ENCODE data around the gene TMEM238.
"Not testable (repeated sequence)": the region's sequence is repeated elsewhere in the genome, so short reads cannot be mapped to it uniquely, and the experiment has no call there.

Gene TMEM238

GRCh38 chr19:55418185-55418584 is 34.1 kb upstream of the TMEM238 start:
- Histone ChIP-seq H3K36me3 (ENCODE audit: control insufficient read depth in 2 of 2, insufficient read depth in 2 of 2, low read length in 2 of 2) (no peaks in the 10 kb centered on the region), H3K27me3 (ENCODE audit: control insufficient read depth in 1 of 2, insufficient read depth in 2 of 2, low read length in 2 of 2) (peaks cover 2 to 7% of the 10 kb centered on the region in 2 donors), H3K9me3 (ENCODE audit: control insufficient read depth in 2 of 2, low read length in 2 of 2) (no peaks in the 10 kb centered on the region), H3K27ac (ENCODE audit: low read length) (no peak overlapping the region), H3K4me3 (ENCODE audit: low read length in 2 of 2) (no peak overlapping the region), H3K9ac (ENCODE audit: low read length in 2 of 2) (no peak overlapping the region), H3K4me1 (ENCODE audit: control insufficient read depth, insufficient read depth, low read length) (no peaks in the 10 kb centered on the region)

GRCh38 chr19:55410168-55410567 is 26.1 kb upstream of the TMEM238 start:
- H3K27me3 ChIP-seq (ENCODE audit: control insufficient read depth in 1 of 2, insufficient read depth in 2 of 2, low read length in 2 of 2): no peaks in the 10 kb centered on the region
- H3K9me3 ChIP-seq (ENCODE audit: control insufficient read depth in 2 of 2, low read length in 2 of 2): no peaks in the 10 kb centered on the region
- H3K36me3 ChIP-seq (ENCODE audit: control insufficient read depth in 2 of 2, insufficient read depth in 2 of 2, low read length in 2 of 2): peaks cover 7% of the 10 kb centered on the region in 2 donors
- H3K4me3 ChIP-seq (ENCODE audit: low read length in 2 of 2): no peak overlapping the region
- no peak overlapping the region for H3K27ac ChIP-seq (ENCODE audit: low read length)
- peaks cover 22% of the 10 kb centered on the region for H3K4me1 ChIP-seq (ENCODE audit: control insufficient read depth, insufficient read depth, low read length)
- H3K9ac ChIP-seq (ENCODE audit: low read length in 2 of 2): no peak overlapping the region

GRCh38 chr19:55409179-55409578 is 25.1 kb upstream of the TMEM238 start:
- H3K9me3 ChIP-seq (ENCODE audit: control insufficient read depth in 2 of 2, low read length in 2 of 2); H3K27me3 ChIP-seq (ENCODE audit: control insufficient read depth in 1 of 2, insufficient read depth in 2 of 2, low read length in 2 of 2); H3K36me3 ChIP-seq (ENCODE audit: control insufficient read depth in 2 of 2, insufficient read depth in 2 of 2, low read length in 2 of 2); H3K9ac ChIP-seq (ENCODE audit: low read length in 2 of 2); H3K4me3 ChIP-seq (ENCODE audit: low read length in 2 of 2); H3K27ac ChIP-seq (ENCODE audit: low read length): not testable (repeated sequence)
- H3K4me1 ChIP-seq (ENCODE audit: control insufficient read depth, insufficient read depth, low read length): peaks cover 22% of the 10 kb centered on the region

GRCh38 chr19:55408533-55408872 is 24.4 kb upstream of the TMEM238 start:
- H3K9me3 ChIP-seq (ENCODE audit: control insufficient read depth in 2 of 2, low read length in 2 of 2): no peaks in the 10 kb centered on the region

GRCh38 chr19:55407800-55408532 is 23.9 kb upstream of the TMEM238 start:
- H3K4me3 ChIP-seq (ENCODE audit: low read length in 2 of 2): peak overlapping the region; percentile 81 to 93
- peak overlapping the region; percentile 99 for H3K27ac ChIP-seq (ENCODE audit: low read length)
- H3K36me3 ChIP-seq (ENCODE audit: control insufficient read depth in 2 of 2, insufficient read depth in 2 of 2, low read length in 2 of 2): peaks cover 12 to 16% of the 10 kb centered on the region in 2 donors
- no peaks in the 10 kb centered on the region for H3K9me3 ChIP-seq (ENCODE audit: control insufficient read depth in 2 of 2, low read length in 2 of 2)
- no peaks in the 10 kb centered on the region for H3K27me3 ChIP-seq (ENCODE audit: control insufficient read depth in 1 of 2, insufficient read depth in 2 of 2, low read length in 2 of 2)
- peaks cover 22% of the 10 kb centered on the region for H3K4me1 ChIP-seq (ENCODE audit: control insufficient read depth, insufficient read depth, low read length)
- peak overlapping the region; percentile 81 to 90 for H3K9ac ChIP-seq (ENCODE audit: low read length in 2 of 2)

More at GRCh38 chr19:55408533-55408872, 24.4 kb upstream of the TMEM238 start:
- H3K4me3 ChIP-seq (ENCODE audit: low read length in 2 of 2): peak overlapping the region; percentile 81 to 93
- H3K9ac ChIP-seq (ENCODE audit: low read length in 2 of 2): peak overlapping the region; percentile 79 to 90
- peak overlapping the region; percentile 99 for H3K27ac ChIP-seq (ENCODE audit: low read length)
- H3K4me1 ChIP-seq (ENCODE audit: control insufficient read depth, insufficient read depth, low read length): peaks cover 22% of the 10 kb centered on the region
- H3K36me3 ChIP-seq (ENCODE audit: control insufficient read depth in 2 of 2, insufficient read depth in 2 of 2, low read length in 2 of 2): peaks cover 7 to 12% of the 10 kb centered on the region in 2 donors
- no peaks in the 10 kb centered on the region for H3K27me3 ChIP-seq (ENCODE audit: control insufficient read depth in 1 of 2, insufficient read depth in 2 of 2, low read length in 2 of 2)

GRCh38 chr19:55407550-55407799 is 23.4 kb upstream of the TMEM238 start, which contains the start of gene UBE2S:
Gene UBE2S, minus strand, starts transcription at chr19:55407788. Its CDS starts 199 bp downstream, at chr19:55407589.
- H3K9me3 ChIP-seq (ENCODE audit: control insufficient read depth in 2 of 2, low read length in 2 of 2); H3K27me3 ChIP-seq (ENCODE audit: control insufficient read depth in 1 of 2, insufficient read depth in 2 of 2, low read length in 2 of 2): not testable (repeated sequence)
- Histone ChIP-seq H3K36me3 (ENCODE audit: control insufficient read depth in 2 of 2, insufficient read depth in 2 of 2, low read length in 2 of 2) (peaks cover 17 to 20% of the 10 kb centered on the region in 2 donors), H3K4me1 (ENCODE audit: control insufficient read depth, insufficient read depth, low read length) (peaks cover 22% of the 10 kb centered on the region), H3K27ac (ENCODE audit: low read length) (peak within 1 kb of the TSS; percentile 99), H3K4me3 (ENCODE audit: low read length in 2 of 2) (peak within 1 kb of the TSS; percentile 81 to 93), H3K9ac (ENCODE audit: low read length in 2 of 2) (peak within 1 kb of the TSS; percentile 81 to 90)

GRCh38 chr19:55406826-55407549 is 22.9 kb upstream of the TMEM238 start:
- Histone ChIP-seq H3K27ac (ENCODE audit: low read length) (peak overlapping the region; percentile 99), H3K9ac (ENCODE audit: low read length in 2 of 2) (peak overlapping the region; percentile 81 to 90), H3K36me3 (ENCODE audit: control insufficient read depth in 2 of 2, insufficient read depth in 2 of 2, low read length in 2 of 2) (peaks cover 22 to 25% of the 10 kb centered on the region in 2 donors), H3K27me3 (ENCODE audit: control insufficient read depth in 1 of 2, insufficient read depth in 2 of 2, low read length in 2 of 2) (no peaks in the 10 kb centered on the region), H3K4me3 (ENCODE audit: low read length in 2 of 2) (peak overlapping the region; percentile 73 to 81), H3K9me3 (ENCODE audit: control insufficient read depth in 2 of 2, low read length in 2 of 2) (no peaks in the 10 kb centered on the region), H3K4me1 (ENCODE audit: control insufficient read depth, insufficient read depth, low read length) (peaks cover 22% of the 10 kb centered on the region)

GRCh38 chr19:55406091-55406825 is 22.2 kb upstream of the TMEM238 start:
- Histone ChIP-seq H3K27ac (ENCODE audit: low read length) (no peak overlapping the region), H3K9me3 (ENCODE audit: control insufficient read depth in 2 of 2, low read length in 2 of 2) (no peaks in the 10 kb centered on the region)

GRCh38 chr19:55405638-55406037 is 21.5 kb upstream of the TMEM238 start:
- H3K4me1 ChIP-seq (ENCODE audit: control insufficient read depth, insufficient read depth, low read length): peaks cover 22% of the 10 kb centered on the region
- no peak overlapping the region for H3K4me3 ChIP-seq (ENCODE audit: low read length in 2 of 2)
- no peak overlapping the region for H3K9ac ChIP-seq (ENCODE audit: low read length in 2 of 2)
- H3K27me3 ChIP-seq (ENCODE audit: control insufficient read depth in 1 of 2, insufficient read depth in 2 of 2, low read length in 2 of 2): no peaks in the 10 kb centered on the region
- H3K27ac ChIP-seq (ENCODE audit: low read length): no peak overlapping the region
- no peaks in the 10 kb centered on the region for H3K9me3 ChIP-seq (ENCODE audit: control insufficient read depth in 2 of 2, low read length in 2 of 2)
- peaks cover 30% of the 10 kb centered on the region in 2 donors for H3K36me3 ChIP-seq (ENCODE audit: control insufficient read depth in 2 of 2, insufficient read depth in 2 of 2, low read length in 2 of 2)

More at GRCh38 chr19:55406091-55406825, 22.2 kb upstream of the TMEM238 start:
- peak overlapping the region; percentile 73 to 81 for H3K4me3 ChIP-seq (ENCODE audit: low read length in 2 of 2)
- no peaks in the 10 kb centered on the region for H3K27me3 ChIP-seq (ENCODE audit: control insufficient read depth in 1 of 2, insufficient read depth in 2 of 2, low read length in 2 of 2)
- peaks cover 22% of the 10 kb centered on the region for H3K4me1 ChIP-seq (ENCODE audit: control insufficient read depth, insufficient read depth, low read length)
- H3K9ac ChIP-seq (ENCODE audit: low read length in 2 of 2): peak overlapping the region in 1 of 2 donors; percentile 81
- peaks cover 26% of the 10 kb centered on the region in 2 donors for H3K36me3 ChIP-seq (ENCODE audit: control insufficient read depth in 2 of 2, insufficient read depth in 2 of 2, low read length in 2 of 2)

GRCh38 chr19:55402509-55402908 is 18.4 kb upstream of the TMEM238 start:
- H3K4me3 ChIP-seq (ENCODE audit: low read length in 2 of 2): no peak overlapping the region
- no peak overlapping the region for H3K9ac ChIP-seq (ENCODE audit: low read length in 2 of 2)
- peaks cover 33 to 34% of the 10 kb centered on the region in 2 donors for H3K36me3 ChIP-seq (ENCODE audit: control insufficient read depth in 2 of 2, insufficient read depth in 2 of 2, low read length in 2 of 2)
- H3K27ac ChIP-seq (ENCODE audit: low read length): no peak overlapping the region
- no peaks in the 10 kb centered on the region for H3K9me3 ChIP-seq (ENCODE audit: control insufficient read depth in 2 of 2, low read length in 2 of 2)
- no peaks in the 10 kb centered on the region for H3K27me3 ChIP-seq (ENCODE audit: control insufficient read depth in 1 of 2, insufficient read depth in 2 of 2, low read length in 2 of 2)
- H3K4me1 ChIP-seq (ENCODE audit: control insufficient read depth, insufficient read depth, low read length): peaks cover 16% of the 10 kb centered on the region
